ENCODE measurements around the gene PLEKHB2. TPM values are rescaled to one million over a fixed set of nuclear protein-coding genes. Genes with fewer than 3 reads are reported as not detected.

The PLEKHB2 gene
- 59.8 and 65.8 TPM in 2 replicates for total RNA-seq (2013; cell fraction: nucleolus; rRNA removed)
- total RNA-seq (2014; rRNA removed) (26.4 and 31.9 TPM in 2 replicates), total RNA-seq (2014; rRNA removed; fragmentation: Illumina TruSeq; extraction: Trizol) (18.2 and 19.9 TPM in 2 replicates), total RNA-seq (2021) (24.9 and 25.0 TPM in 2 replicates), polyA plus RNA-seq (2011; rRNA removed) (55.6 and 60.3 TPM in 2 replicates), polyA plus RNA-seq (2014; fragmentation: Illumina TruSeq; extraction: Trizol) (22.7 and 26.1 TPM in 2 replicates), polyA plus RNA-seq (2014; fragmentation: Nextera tagmentation; extraction: Ambion mirVana) (10 to 100 TPM; 12.3 to 16.4 TPM), polyA plus RNA-seq (2014; rRNA removed) (26.8 and 27.5 TPM in 2 replicates), polyA plus RNA-seq (2016; fragmentation: Nextera tagmentation; extraction: Ambion mirVana) (10 to 100 TPM; 33.2 to 34.9 TPM), polyA minus RNA-seq (2011; rRNA and poly(A)+ RNA removed) (55.1 and 89.8 TPM in 2 replicates), Bru-seq, nascent RNA (percentile 72 among the genes with signal in this experiment), BruChase-seq, experiment 1, labeled RNA remaining after a 6-hour chase (percentile 79 among the genes with signal in this experiment), BruChase-seq, experiment 2, labeled RNA remaining after a 2-hour chase (percentile 80 among the genes with signal in this experiment)
- 15.4 TPM for polyA plus RNA-seq (2011; ENCODE audit: low read depth)
- polyA plus RNA-seq (2011; cell fraction: cytosol; rRNA removed), result 53.1 and 58.9 TPM in 2 replicates
- 26.3 and 38.6 TPM in 2 replicates for polyA plus RNA-seq (2011; cell fraction: nucleus; rRNA removed)
- polyA plus RNA-seq (2012), result 19.4 and 24.8 TPM in 2 replicates
- polyA minus RNA-seq (2011; cell fraction: cytosol; rRNA and poly(A)+ RNA removed), result 21.6 and 24.7 TPM in 2 replicates
- polyA minus RNA-seq (2011; cell fraction: nucleus; rRNA and poly(A)+ RNA removed), result 15.0 and 25.9 TPM in 2 replicates
- long read RNA-seq, experiment 1, full-length matches to known transcripts, result 2 of 16 reads
- long read RNA-seq, experiment 1, partial matches to known transcripts, result 1 of 16 reads
- long read RNA-seq, experiment 1, other reads (novel, unspliced or antisense), result 13 of 16 reads
- long read RNA-seq, experiment 2, full-length matches to known transcripts, result 57 of 203 reads
- long read RNA-seq, experiment 2, partial matches to known transcripts, result 2 of 203 reads
- long read RNA-seq, experiment 2, other reads (novel, unspliced or antisense), result 144 of 203 reads

GRCh38 chr2:131105156-131105949 lies at the start of gene PLEKHB2:
PLEKHB2 (plus strand) TSS chr2:131105336; CDS start chr2:131120942, 15,606 bp downstream.
- Histone ChIP-seq H3K4me3 (peak within 1 kb of the TSS; percentile 100), H3K4me1 (ENCODE audit: control insufficient read depth, insufficient read depth, low read length) (peaks cover 6% of the 10 kb centered on the region), H3K36me3 (ENCODE audit: control insufficient read depth in 2 of 2, insufficient read depth in 2 of 2, low read length in 1 of 2) (peaks cover 0 to 8% of the 10 kb centered on the region in 2 experiments; a peak in 1 of 4 replicates), H3K9ac (ENCODE audit: control insufficient read depth, insufficient read depth, low read length) (peak within 1 kb of the TSS; percentile 94), H3K9me3 (replicated peaks; ENCODE audit: control insufficient read depth, insufficient read depth, low read length) (no peaks in the 10 kb centered on the region), H3K27ac (ENCODE audit: control insufficient read depth, insufficient read depth) (peak within 1 kb of the TSS; percentile 77), H3K27me3 (replicated peaks in 1 of 2; ENCODE audit: control insufficient read depth in 2 of 2, insufficient read depth in 2 of 2, low read length in 1 of 2) (no peaks in the 10 kb centered on the region), H3K79me2 (ENCODE audit: control insufficient read depth, insufficient read depth, low read length) (peaks cover 49% of the 10 kb centered on the region), H2AFZ (ENCODE audit: control insufficient read depth, low read depth, low read length) (peak within 1 kb of the TSS; percentile 76), H3K4me2 (ENCODE audit: control insufficient read depth, insufficient read depth) (peak within 1 kb of the TSS; percentile 93), H4K20me1 (ENCODE audit: control insufficient read depth, insufficient read depth) (no peaks in the 10 kb centered on the region)
- no TSS peak for BruUV-seq (replicated peaks)
- ATAC-seq (peak; percentile 87), DNase-seq (ENCODE audit: low read depth, low spot score) (peak; percentile 66), FAIRE-seq (no peak)
- intact Hi-C loops (cut with micrococcal nuclease; ENCODE audit: unreplicated experiment) (loop anchor here (10.0 kb wide), 1 partner anchor 761 kb away; the partner anchor contains the start of gene IMP4), in situ Hi-C loops (cut with MboI) (no loop called here)
- ChIA-PET CTCF (interaction anchor here (1.8 to 4.9 kb wide), 2 partner anchors 12 to 308 kb away, joined by 4 to 31 read pairs; partner anchors contain the start of gene FAM168B), POLR2A (interaction anchor here (0.6 to 5.5 kb wide), 2 partner anchors 13 to 1155 kb away, joined by 3 to 45 read pairs; partner anchors contain the start of gene FAM168B), SMC1A (ENCODE audit: uncharacterized antibody, unreplicated experiment) (interaction anchor here (1.1 to 3.6 kb wide), 4 partner anchors 10 to 21 kb away, joined by 3 to 34 read pairs (median 4); partner anchors contain the start of gene FAM168B), RAD21 (ENCODE audit: unreplicated experiment) (interaction anchor here (1.0 to 2.7 kb wide), 2 partner anchors 11 to 13 kb away, joined by 4 to 18 read pairs; partner anchors contain the start of gene FAM168B)
- 1% methylated on average over 48 of the region's 66 CpGs for WGBS (ENCODE audit: insufficient coverage, insufficient replicate concordance, low lambda C conversion rate, missing lambda C conversion rate)
- TF ChIP-seq IKZF1 (conservative IDR thresholded peaks at IDR 0.05), result peak; percentile 38
- TF ChIP-seq TAF1 (IDR thresholded peaks at IDR 0.05; ENCODE audit: borderline replicate concordance, low read depth, low read length), result peak; percentile 87
- peak; percentile 43 to 75; a peak in 3 of 4 replicates for TF ChIP-seq BHLHE40 (IDR thresholded peaks at IDR 0.05; ENCODE audit: borderline replicate concordance in 1 of 2, low read depth in 2 of 2, low read length in 1 of 2)
- TF ChIP-seq POLR2AphosphoS2 (IDR thresholded peaks at IDR 0.05; ENCODE audit: low read depth, low read length), result peak; percentile 87
- no peak for TF ChIP-seq TCF3 (IDR thresholded peaks at IDR 0.05; ENCODE audit: borderline replicate concordance, insufficient read depth, low read depth, low read length)
- peak; percentile 77 for TF ChIP-seq MAX (IDR thresholded peaks at IDR 0.05; ENCODE audit: low read depth, low read length)
- peak; percentile 79 for TF ChIP-seq ATF7 (IDR thresholded peaks at IDR 0.05; ENCODE audit: low read depth)
- no peak for TF ChIP-seq ZBTB33 (IDR thresholded peaks at IDR 0.05)
- TF ChIP-seq ZNF274 (IDR thresholded peaks at IDR 0.05; ENCODE audit: insufficient read depth, insufficient read length), result no peak
- TF ChIP-seq ZBTB40 (IDR thresholded peaks at IDR 0.05; ENCODE audit: borderline replicate concordance), result peak; percentile 25; the same call in 1 of the 2 replicates
- no peak for TF ChIP-seq RB1 (IDR thresholded peaks at IDR 0.05; ENCODE audit: borderline replicate concordance)

Data from GM12878 (cell line).